NCI-H2227 (cell line): ENCODE measurements around the gene PLEKHM3.

Experiments used
- DNase-seq: peaks from one replicate; lab custom pipeline; 2025; ENCODE audit not compliant: unreplicated experiment; lab: John Stamatoyannopoulos, UW

Gene PLEKHM3

GRCh38 chr2:207895274-207895860 lies 130.0 kb downstream of the PLEKHM3 start:
- DNase-seq, result no peak

DNA sequence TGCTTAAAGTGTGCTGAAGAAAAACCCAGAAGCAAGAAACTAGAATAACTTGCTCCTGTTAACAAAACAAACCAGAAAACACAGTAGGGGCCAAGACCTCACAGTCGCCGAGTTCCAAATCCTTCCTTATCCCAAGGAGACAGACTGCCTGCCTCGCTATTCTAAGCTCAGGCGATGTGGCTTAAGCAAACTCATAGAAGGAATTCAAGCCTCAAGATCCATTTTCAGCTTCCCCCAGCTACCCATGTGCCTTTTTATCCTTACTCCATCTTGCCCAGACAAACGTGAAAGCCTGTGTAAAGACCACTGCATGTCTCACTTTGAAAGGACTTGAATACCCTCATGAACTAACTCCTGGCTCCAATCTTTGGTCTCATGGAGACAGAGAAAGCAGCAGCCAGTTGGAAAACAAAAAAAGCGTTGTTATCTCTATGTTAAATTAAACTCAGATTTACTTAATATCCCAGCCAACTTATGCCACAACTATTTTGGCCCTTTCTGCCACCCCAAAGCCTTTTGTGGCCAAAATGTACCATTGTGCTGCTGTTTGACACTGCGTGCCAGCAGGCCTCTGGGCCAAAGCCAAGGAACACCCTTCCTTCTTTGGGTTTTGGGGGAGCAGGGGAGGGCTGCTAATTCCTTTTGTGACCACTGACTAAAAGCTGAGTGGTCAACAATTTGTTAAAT lies 132.5 kb downstream of the PLEKHM3 start:
- no peak for DNase-seq

DNA sequence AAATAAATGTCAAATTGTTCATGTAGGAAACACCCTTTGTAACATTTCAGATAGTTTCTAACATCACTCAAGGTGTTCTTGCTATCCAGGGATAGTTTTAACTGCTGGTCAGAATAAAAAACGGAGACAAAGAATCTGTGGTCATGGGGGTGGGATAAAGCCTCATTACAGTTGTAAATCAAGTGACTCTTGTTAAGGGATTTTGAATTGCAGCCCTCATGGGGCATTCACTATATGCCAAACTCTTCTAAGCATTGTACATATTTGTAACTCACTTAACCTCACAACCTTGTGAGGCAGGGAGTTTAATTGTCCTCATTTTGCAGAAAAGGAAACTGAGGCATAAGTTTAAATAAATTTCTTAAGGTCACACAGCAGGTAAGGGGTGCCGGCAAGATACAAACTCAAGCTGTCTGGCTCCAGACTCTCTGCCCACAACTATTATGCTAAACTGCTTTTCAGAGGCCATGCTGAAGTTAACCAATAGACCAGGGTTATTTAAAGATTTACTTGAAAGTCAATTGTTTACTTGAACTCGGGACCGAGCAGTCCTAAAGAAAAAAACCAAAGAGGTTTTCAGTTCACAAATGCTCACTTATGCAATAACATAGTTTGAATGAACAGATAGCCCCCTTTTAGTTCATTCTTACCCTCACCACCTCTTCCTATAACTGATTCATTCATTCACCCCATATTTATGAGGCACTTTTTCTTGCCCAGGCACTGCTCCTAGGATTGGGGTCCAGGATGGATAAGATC lies 134.1 kb downstream of the PLEKHM3 start:
- no peak for DNase-seq

DNA sequence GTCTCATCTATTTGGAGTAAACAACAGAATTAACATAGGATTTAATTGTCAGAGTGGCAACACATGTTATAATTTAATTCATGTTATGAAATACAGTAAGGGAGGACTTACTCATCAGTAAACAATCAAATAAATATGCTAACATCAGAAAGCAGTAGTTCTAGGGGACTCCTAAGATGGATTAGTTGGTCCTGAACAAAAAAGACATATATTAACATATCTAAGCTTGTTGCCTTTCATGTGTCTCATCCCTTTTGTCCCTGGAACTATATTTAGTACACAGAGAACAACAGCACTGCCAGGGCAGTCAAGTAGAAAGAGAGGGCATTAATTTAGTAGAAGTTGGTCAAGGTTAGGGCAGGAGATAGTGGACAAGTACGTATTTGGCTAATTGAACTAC lies 137.8 kb downstream of the PLEKHM3 start:
- DNase-seq, result no peak

DNA sequence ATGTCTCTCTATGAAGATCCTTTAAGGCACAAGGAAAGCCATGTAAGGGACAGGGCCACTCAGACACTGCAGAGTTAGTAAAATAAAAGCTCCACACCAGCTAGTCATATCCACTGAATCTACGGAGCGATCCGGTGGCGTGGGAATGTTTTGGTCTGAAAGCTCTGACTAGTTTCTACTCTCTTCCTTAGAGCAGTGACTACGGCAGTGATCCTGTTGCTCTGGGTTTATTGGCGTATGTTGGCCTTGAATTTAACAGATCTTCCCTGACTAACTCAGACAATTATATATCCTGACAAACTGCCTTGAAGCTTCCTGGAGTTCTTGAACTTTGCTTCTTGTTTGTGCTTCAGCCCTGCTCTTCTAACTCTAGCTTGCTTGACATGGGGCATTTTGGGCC lies 140.3 kb downstream of the PLEKHM3 start:
- no peak for DNase-seq

- DNase-seq, result no peak
These were observed 141.2 kb downstream of the PLEKHM3 start for GRCh38 chr2:207884127-207884526.

- no peak for DNase-seq
These were observed 142.1 kb downstream of the PLEKHM3 start for GRCh38 chr2:207883002-207883780.

DNA sequence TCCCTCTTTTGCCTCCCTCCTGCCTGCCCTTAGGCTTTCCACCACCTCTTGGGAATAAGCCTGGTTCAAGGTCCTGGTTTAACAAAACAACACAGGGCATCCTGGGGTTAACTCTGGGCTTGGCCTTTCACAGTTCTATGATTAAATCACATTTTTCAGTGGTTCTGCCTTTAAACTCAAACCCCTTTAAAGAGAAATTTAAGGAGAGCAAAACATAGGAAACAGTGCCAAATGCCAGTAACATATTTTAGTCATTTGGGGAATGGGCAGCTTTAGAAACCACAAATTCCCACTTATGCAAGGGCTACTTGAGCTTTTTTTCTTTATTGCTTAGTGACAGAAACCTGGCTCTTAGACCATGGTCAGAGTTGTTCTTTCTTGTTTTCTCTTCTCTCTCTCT lies 143.4 kb downstream of the PLEKHM3 start:
- DNase-seq, result no peak

- DNase-seq, result no peak
These were observed 145.8 kb downstream of the PLEKHM3 start for GRCh38 chr2:207879536-207879935.

DNA sequence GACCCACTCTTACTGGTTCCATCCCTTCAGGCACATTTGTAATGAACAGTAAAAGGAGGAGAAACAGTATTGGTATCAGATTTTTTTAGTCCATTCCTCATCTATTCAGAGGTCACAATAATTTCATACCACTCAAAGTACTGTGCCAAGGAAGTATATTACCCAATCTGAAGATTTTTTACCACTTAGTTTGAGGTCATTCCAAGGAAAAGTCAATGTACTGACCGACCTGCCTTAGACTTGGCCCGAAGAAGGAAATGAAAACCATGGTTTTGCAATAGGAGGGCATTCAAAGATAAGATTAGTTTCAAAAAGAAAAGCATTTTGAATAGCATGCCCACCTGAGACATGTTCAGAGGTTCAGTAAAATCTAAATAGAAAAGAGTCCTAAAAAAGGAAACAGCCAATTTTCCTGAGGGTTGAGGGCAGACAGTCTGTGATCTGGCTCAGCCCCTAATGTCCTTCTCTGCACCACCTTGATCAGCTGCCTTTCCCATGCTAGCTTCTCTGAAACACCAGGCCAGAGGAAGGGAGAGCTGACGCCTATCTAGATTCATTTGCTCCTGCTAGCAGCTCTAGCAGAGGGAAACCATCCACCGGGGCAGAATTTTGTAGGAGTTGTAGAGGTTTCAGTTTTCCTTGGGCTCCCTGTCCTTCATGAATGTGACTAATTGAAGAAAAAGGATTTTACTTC lies 148.3 kb downstream of the PLEKHM3 start:
- no peak for DNase-seq

DNA sequence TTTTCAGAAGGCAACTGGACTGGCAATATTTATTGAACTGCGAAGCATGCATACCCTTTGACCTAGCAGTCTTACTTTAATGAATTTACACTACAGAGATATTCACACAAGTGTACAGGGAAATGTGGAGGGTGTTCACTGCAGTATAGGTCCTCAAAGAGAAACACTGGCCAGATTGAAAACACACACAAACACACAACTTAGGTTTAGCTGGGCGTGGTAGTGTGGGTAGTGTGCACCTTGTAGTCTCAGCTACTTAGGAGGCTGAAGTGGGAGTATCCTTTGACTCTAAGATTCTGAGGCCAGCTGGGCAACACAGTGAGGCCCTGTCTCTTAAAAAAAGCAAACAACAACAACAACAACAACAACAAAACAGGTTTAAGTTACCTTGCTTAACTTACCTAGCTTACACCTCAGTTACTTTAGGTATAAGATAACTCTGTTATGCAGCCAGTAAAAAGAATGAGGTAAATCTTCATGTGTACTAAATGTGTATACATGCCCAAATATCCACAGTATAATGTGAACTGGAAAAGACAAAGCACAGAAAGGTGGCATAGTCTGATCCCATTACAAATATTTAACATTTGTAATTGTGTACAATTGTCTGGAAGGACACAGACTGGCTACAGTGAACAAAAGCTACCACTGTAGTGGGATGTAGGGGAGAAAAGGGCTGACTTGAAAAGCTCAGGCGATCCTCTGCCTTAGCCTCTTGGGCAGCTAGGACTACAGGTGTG lies 149.7 kb downstream of the PLEKHM3 start:
- no peak for DNase-seq

DNA sequence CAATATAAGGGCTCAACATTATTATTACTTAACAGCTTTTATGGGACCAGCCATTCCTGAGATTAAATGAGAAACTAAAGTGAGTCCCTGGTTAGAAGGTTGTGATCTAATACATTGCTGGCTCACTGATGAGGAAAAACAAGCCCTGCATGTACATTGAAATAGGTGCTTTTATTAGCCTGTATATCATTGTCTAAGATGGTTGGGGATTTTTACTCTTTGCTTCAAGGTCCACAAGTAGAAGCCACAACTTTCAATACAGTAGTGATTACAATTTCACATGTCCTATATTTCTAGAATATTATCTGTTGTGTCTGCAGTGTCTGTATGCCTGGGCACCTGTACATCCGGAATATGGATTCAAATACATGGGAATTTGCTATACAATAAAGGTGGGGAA lies 151.5 kb downstream of the PLEKHM3 start:
- no peak for DNase-seq

- no peak for DNase-seq
These were observed 153.4 kb downstream of the PLEKHM3 start for GRCh38 chr2:207871911-207872310.

DNA sequence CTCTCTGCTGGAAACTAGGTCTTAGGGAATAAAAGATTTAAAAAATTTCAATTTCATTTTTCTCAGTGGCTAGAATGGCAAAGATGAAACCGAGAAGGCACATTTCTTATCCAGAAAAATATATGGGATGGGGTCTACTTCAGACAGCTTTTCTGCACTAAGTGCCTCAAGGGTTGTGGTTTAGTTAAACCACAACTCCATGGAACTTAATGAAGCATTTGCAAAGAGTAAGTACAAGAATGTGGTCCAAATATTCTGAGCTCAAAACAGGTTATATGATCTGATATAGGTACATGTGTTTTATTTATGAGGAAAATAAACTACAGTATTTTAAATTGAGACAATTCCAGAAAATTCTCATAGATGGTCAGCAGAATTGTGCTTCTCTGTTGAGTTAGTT lies 153.8 kb downstream of the PLEKHM3 start:
- DNase-seq, result no peak

DNA sequence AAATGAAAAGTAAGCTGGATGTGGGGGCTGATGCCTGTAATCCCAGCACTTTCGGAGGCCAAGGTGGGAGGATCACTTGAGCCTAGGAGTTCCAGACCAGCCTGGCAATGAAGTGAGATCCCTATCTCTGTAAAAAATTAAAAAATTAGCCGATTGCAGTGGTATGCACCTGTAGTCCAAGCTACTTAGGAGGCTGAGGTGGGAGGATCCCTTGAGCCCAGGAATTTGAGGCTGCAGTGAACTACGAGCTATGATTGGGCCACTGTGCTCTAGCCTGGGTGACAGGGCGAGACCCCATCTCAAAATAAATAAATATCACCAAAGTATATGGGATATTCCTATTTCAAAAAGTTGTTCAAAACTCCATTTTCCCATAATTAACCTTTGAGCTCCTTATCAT lies 154.5 kb downstream of the PLEKHM3 start:
- DNase-seq, result no peak

DNA sequence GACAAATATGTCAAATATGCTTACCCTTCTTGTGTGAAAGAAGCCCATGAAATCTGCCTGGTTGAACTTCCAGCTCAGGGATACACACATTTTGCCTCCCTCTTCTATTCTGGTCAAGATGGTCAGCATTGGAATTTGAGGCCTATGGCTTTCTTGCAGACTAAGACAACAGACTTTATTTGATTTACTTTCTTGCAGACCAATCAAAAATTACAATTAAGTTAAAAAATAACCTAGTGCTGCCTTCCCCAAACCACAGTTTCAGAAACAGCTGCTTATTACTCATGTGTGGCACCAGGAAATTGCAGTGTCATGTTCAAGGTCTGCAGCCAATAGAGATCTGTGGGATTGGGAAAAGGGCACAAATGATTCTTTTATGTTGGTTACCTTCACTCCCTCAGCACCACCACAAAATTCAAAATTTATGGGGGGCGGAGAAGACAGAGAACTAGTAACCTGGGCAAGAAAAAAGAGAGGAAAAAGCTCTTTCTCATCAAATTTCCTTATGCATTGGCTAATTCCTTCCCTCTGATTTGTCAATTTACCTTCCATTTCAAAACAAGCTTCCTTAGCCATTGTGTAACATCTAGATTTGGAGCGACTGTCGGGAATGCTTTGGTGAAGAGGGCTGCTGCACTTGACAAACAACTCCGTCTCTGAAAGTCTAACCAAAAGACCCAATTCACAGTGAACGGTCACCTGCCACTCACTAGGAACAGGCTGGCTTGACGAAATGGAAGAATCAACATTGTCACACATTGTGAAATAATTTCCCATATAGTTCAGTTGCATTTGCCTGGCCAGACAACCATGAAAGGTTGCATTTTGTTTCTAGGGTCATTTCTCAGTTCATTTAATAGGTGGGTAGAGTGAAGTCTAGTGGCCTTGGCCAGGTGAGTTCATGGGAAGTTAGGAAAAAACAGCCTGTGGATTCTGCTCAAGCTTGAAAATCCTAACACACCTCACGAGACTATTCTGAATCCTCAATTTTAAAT lies 155.2 kb downstream of the PLEKHM3 start:
- no peak for DNase-seq

DNA sequence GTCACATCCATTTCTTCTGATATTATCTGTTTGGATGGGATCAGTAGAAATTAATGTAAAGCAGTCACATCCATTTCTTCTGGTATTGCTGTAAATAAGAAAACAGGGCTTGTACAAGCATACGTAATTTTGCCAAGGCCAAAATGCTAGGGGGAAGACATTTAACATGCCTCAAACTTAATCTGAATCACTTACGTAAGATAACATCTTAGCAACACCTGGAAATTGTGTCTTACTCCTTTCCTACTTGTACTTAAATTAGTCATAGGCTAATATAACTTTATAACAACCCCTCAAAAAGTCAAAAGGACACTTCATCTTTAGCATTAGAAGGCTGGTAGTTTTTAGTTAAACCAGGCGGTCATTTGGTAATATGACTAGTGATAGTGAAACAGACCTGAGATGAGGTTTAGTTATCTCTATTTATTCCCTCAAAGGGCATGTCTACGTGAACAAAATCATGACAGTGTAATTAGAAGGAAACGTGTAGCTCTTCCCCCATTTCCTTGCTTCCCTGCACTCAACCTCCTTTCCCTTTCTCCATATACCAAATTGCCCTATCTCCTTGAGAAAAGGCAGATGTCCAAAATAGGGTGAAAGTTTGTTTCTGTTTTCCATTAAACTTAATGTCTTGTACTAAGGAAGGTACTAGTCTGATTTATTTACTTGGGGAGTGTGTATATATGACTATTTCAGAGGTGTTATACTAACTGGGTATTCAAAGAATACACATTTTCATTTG lies 156.3 kb downstream of the PLEKHM3 start:
- DNase-seq, result no peak

GRCh38 chr2:207867905-207868304 lies 157.4 kb downstream of the PLEKHM3 start:
- no peak for DNase-seq
